HCT116 (cell line): Measurements from ENCODE around the gene RHEB. TPM values are rescaled to one million over a fixed set of nuclear protein-coding genes. Genes with fewer than 3 reads are reported as not detected.

Source experiments
- ATAC-seq: fragments of 200-7000 bp; cut with Tn5 transposase; 2 replicates; pipeline ENCODE4 v1.9.1; 2020; ENCODE audit warnings: mild to moderate bottlenecking, moderate library complexity
- BruUV-seq: library from RNA; stranded (reverse); fragments of 400-500 nt; replicated peaks from 2 replicates; lab custom pipeline; 2021; lab: Mats Ljungman, UMichigan
- CTCF ChIA-PET: fragments of 300-600 bp; sonication (Branson Sonifier 250); formaldehyde crosslinking; loops from one replicate; lab custom pipeline; 2021; ENCODE audit warnings: antibody characterized with exemption; lab: Charles Lee
- POLR2A ChIA-PET: fragments of 300-600, 350-600 bp; sonication (Branson Sonifier 250); formaldehyde crosslinking; loops from one replicate; lab custom pipeline; 2021; ENCODE audit warnings: antibody characterized with exemption; lab: Charles Lee
- RAD21 ChIA-PET, 2 experiments: fragments of 300-600 bp; sonication (Branson Sonifier 250); formaldehyde crosslinking; loops; one replicate each; lab custom pipeline; 2023; ENCODE audit warnings: low total read pairs in 2 of 2; ENCODE audit not compliant: uncharacterized antibody in 2 of 2, unreplicated experiment in 2 of 2, low non-redundant PET in 1 of 2; lab: Charles Lee
- DNase-seq: peaks from one replicate; pipeline ENCODE4 v3.0.0-alpha.2; 2010; ENCODE audit warnings: low read depth, low spot score
- H2AFZ ChIP-seq: fragments of 200-600 bp; shearing (Covaris generic), sonication (generic); 2 replicates; pipeline ENCODE4 v1.6.1; 2017; ENCODE audit warnings: low read depth, mixed run types, mixed read lengths, antibody characterized with exemption, low read length; ENCODE audit not compliant: poor library complexity, severe bottlenecking
- H3K27ac ChIP-seq: 2 replicates; pipeline ENCODE4 v1.5.1; 2012; ENCODE audit warnings: low read depth, low read length
- H3K27me3 ChIP-seq: fragments of 200-600 bp; sonication (generic); 2 replicates; pipeline ENCODE4 v1.6.1; 2016; ENCODE audit warnings: mixed run types, low read length, mixed read lengths; ENCODE audit not compliant: insufficient read depth
- H3K36me3 ChIP-seq, 2 experiments: fragments of 200-500 bp in 1 of 2; fragments of 200-600 bp in 1 of 2; sonication (Bioruptor generic) in 1 of 2; sonication (generic) in 1 of 2; 2 replicates each; pipeline versions ENCODE4 v1.5.1 to v1.6.1; 2014 to 2016; ENCODE audit warnings: low read length in 2 of 2, inconsistent platforms in 1 of 2, mixed read lengths in 1 of 2, mixed run types in 1 of 2; ENCODE audit not compliant: insufficient read depth in 2 of 2, control insufficient read depth in 1 of 2
- H3K4me1 ChIP-seq, 2 experiments: fragments of 200-600 bp in 1 of 2; sonication (generic) in 1 of 2; 2 replicates each; pipeline versions ENCODE4 v1.5.1 to v1.6.1; 2012 to 2017; ENCODE audit warnings: low read length in 2 of 2, inconsistent platforms in 1 of 2, mild to moderate bottlenecking in 1 of 2, mixed read lengths in 1 of 2, mixed run types in 1 of 2, moderate library complexity in 1 of 2; ENCODE audit not compliant: insufficient read depth in 2 of 2, control insufficient read depth in 1 of 2
- H3K4me2 ChIP-seq: fragments of 200-600 bp; sonication (generic); 2 replicates; pipeline ENCODE4 v1.6.1; 2017; ENCODE audit warnings: mixed run types, low read length, mixed read lengths
- H3K4me3 ChIP-seq, 2 experiments: fragments of 200-600 bp in 1 of 2; sonication (generic) in 1 of 2; replicated peaks in 1 of 2; 2 replicates each; pipeline ENCODE4 v1.5.1; 2011 to 2016; ENCODE audit warnings: low read length in 2 of 2, control low read depth in 1 of 2, low read depth in 1 of 2, mild to moderate bottlenecking in 1 of 2, mixed read lengths in 1 of 2, mixed run types in 1 of 2
- H3K79me2 ChIP-seq: fragments of 200-600 bp; sonication (generic); 2 replicates; pipeline ENCODE4 v1.6.1; 2017; ENCODE audit warnings: mild to moderate bottlenecking, mixed run types, low read length, moderate library complexity, mixed read lengths; ENCODE audit not compliant: insufficient read depth
- H3K9ac ChIP-seq: fragments of 200-600 bp; sonication (generic); 2 replicates; pipeline ENCODE4 v1.6.1; 2016; ENCODE audit warnings: low read length, mixed read lengths
- H3K9me2 ChIP-seq: fragments of 200-600 bp; sonication (generic), shearing (Covaris generic); 2 replicates; pipeline ENCODE4 v1.6.1; 2017; ENCODE audit warnings: mixed run types, mild to moderate bottlenecking, moderate library complexity; ENCODE audit not compliant: insufficient read depth
- H3K9me3 ChIP-seq, 2 experiments: fragments of 200-500 bp in 1 of 2; fragments of 200-600 bp in 1 of 2; sonication (Bioruptor generic) in 1 of 2; sonication (generic) in 1 of 2; 2 replicates each; pipeline ENCODE4 v1.6.1; 2014 to 2017; ENCODE audit warnings: low read length in 2 of 2, mixed read lengths in 2 of 2, inconsistent platforms in 1 of 2, low read depth in 1 of 2, mild to moderate bottlenecking in 1 of 2, mixed run types in 1 of 2, moderate library complexity in 1 of 2; ENCODE audit not compliant: control insufficient read depth in 1 of 2, insufficient read depth in 1 of 2
- H4K20me1 ChIP-seq: fragments of 200-600 bp; sonication (generic), shearing (Covaris generic); 2 replicates; pipeline ENCODE4 v1.6.1; 2017; ENCODE audit warnings: mixed run types, mild to moderate bottlenecking, moderate library complexity; ENCODE audit not compliant: insufficient read depth
- ATF3 ChIP-seq: IDR thresholded peaks from 2 replicates; pipeline ENCODE4 v1.6.1; 2012
- CBX3 ChIP-seq: IDR thresholded peaks from 2 replicates; pipeline ENCODE4 v1.6.1; 2012; ENCODE audit warnings: low read depth
- CEBPB ChIP-seq: IDR thresholded peaks from 2 replicates; pipeline ENCODE4 v1.6.1; 2012; ENCODE audit warnings: low read depth
- ELF1 ChIP-seq: IDR thresholded peaks from 2 replicates; pipeline ENCODE4 v1.6.1; 2012; ENCODE audit warnings: low read depth, borderline replicate concordance
- EZH2phosphoT487 ChIP-seq: fragments of 200-600 bp; IDR thresholded peaks from 2 replicates; pipeline ENCODE4 v1.6.1; 2018; ENCODE audit warnings: antibody characterized with exemption, borderline replicate concordance
- FOSL1 ChIP-seq: IDR thresholded peaks from 2 replicates; pipeline ENCODE4 v1.6.1; 2012; ENCODE audit warnings: low read depth
- JUND ChIP-seq: IDR thresholded peaks from 2 replicates; pipeline ENCODE4 v1.6.1; 2012
- POLR2A ChIP-seq: IDR thresholded peaks from 2 replicates; pipeline ENCODE4 v1.7.0; 2011; ENCODE audit warnings: borderline replicate concordance; ENCODE audit not compliant: insufficient read depth, insufficient read length; ENCODE audit errors: extremely low read depth
- POLR2AphosphoS5 ChIP-seq: IDR thresholded peaks from 2 replicates; pipeline ENCODE4 v1.6.1; 2011; ENCODE audit warnings: mild to moderate bottlenecking, low read depth, low read length, moderate library complexity
- REST ChIP-seq: IDR thresholded peaks from 2 replicates; pipeline ENCODE4 v1.6.1; 2012; ENCODE audit warnings: low read depth
- SIN3A ChIP-seq: IDR thresholded peaks from 2 replicates; pipeline ENCODE4 v1.6.1; 2012; ENCODE audit warnings: low read depth
- SRF ChIP-seq: IDR thresholded peaks from 2 replicates; pipeline ENCODE4 v1.6.1; 2012; ENCODE audit warnings: low read depth
- TCF7L2 ChIP-seq: IDR thresholded peaks from 2 replicates; pipeline ENCODE4 v1.7.0; 2011; ENCODE audit warnings: borderline replicate concordance, inconsistent platforms; ENCODE audit not compliant: insufficient read depth, insufficient read length; ENCODE audit errors: extremely low read depth
- YY1 ChIP-seq: IDR thresholded peaks from 2 replicates; pipeline ENCODE4 v1.6.1; 2011; ENCODE audit warnings: low read length, low read depth, moderate library complexity, mild to moderate bottlenecking; ENCODE audit not compliant: insufficient replicate concordance; ENCODE audit errors: extremely low read depth
- intact Hi-C: fragments of 100-400 bp; cut with micrococcal nuclease; formaldehyde crosslinking; loops from 2 replicates; pipeline ENCODE4 v1.10.0; 2022
- total RNA-seq: library from RNA; stranded (reverse); gene quantifications from one replicate; pipeline ENCODE4 v1.2.1, GENCODE V29; 2021; ENCODE audit not compliant: unreplicated experiment

RHEB gene
- total RNA-seq, 1 experiment from 2014 or later: 114 TPM

- ATAC-seq: no peak
- Histone ChIP-seq H3K4me1 (peaks cover 0 to 10% of the 10 kb centered on the region in 2 experiments; a peak in 1 of 4 replicates), H3K36me3 (no peaks in the 10 kb centered on the region), H3K9me3 (no peaks in the 10 kb centered on the region), H3K4me2 (no peak overlapping the region), H2AFZ (no peak overlapping the region)
- RAD21 ChIA-PET: no interaction called here
- TF ChIP-seq CBX3 (no peak), SIN3A (no peak), ELF1 (no peak), TCF7L2 (no peak), FOSL1 (no peak), EZH2phosphoT487 (no peak), CEBPB (no peak), JUND (no peak), YY1 (no peak), SRF (no peak), ATF3 (no peak), REST (no peak), POLR2A (no peak), POLR2AphosphoS5 (no peak)
- TF ChIP-seq, all 23 proteins: peak for 0
- Histone ChIP-seq H3K79me2 (peaks cover 100% of the 10 kb centered on the region), H3K27ac (no peak overlapping the region), H4K20me1 (peaks cover 69% of the 10 kb centered on the region; the same call in 1 of the 2 replicates), H3K27me3 (no peaks in the 10 kb centered on the region), H3K9ac (no peak overlapping the region), H3K9me2 (no peaks in the 10 kb centered on the region), H3K4me3 (no peak overlapping the region)
- ChIA-PET POLR2A (interaction anchor here (1.4 kb wide), 1 partner anchor 10 kb away, joined by 6 read pairs; the partner anchor contains the start of gene RHEB), CTCF (interaction anchor here (0.7 kb wide), 1 partner anchor 193 kb away, joined by 3 read pairs; no protein-coding TSS in a partner anchor)
- DNase-seq: no peak
- intact Hi-C loops: no loop called here
- no TSS peak for BruUV-seq
These were observed 9.9 kb downstream of the RHEB start for GRCh38 chr7:151509670-151510333.
